ENCODE measurements around the gene EPHA2. TPM values are rescaled to one million over a fixed set of nuclear protein-coding genes. Genes with fewer than 3 reads are reported as not detected.
A peak's percentile ranks its signal among the peaks of the same experiment; 100 is the strongest.

Gene EPHA2
- polyA plus RNA-seq, 6 donors from 2014 or later: not detected

GRCh38 chr1:16191916-16192546 lies 36.2 kb upstream of the EPHA2 start:
- ATAC-seq (ENCODE audit: low read depth in 2 of 2) (no peak), DNase-seq (no peak)
- peaks cover 0 to 3% (median 0%) of the 10 kb centered on the region in 3 donors for H3K4me1 Mint-ChIP-seq
- no peak overlapping the region for H3K4me3 Mint-ChIP-seq
- no peaks in the 10 kb centered on the region for H3K36me3 Mint-ChIP-seq
- peaks cover 17 to 33% (median 19%) of the 10 kb centered on the region in 3 donors for H3K27me3 Mint-ChIP-seq
- H3K27ac Mint-ChIP-seq: no peak overlapping the region
- H3K9me3 Mint-ChIP-seq: no peaks in the 10 kb centered on the region

GRCh38 chr1:16191309-16191708 lies 35.4 kb upstream of the EPHA2 start:
- Mint-ChIP-seq H3K27ac (no peak overlapping the region), H3K4me3 (no peak overlapping the region), H3K36me3 (no peaks in the 10 kb centered on the region), H3K9me3 (no peaks in the 10 kb centered on the region), H3K27me3 (peaks cover 17 to 33% (median 19%) of the 10 kb centered on the region in 3 donors), H3K4me1 (peaks cover 0 to 3% (median 0%) of the 10 kb centered on the region in 3 donors)
- no peak for DNase-seq
- no peak for ATAC-seq (ENCODE audit: low read depth in 2 of 2)

- Mint-ChIP-seq H3K4me1 (peaks cover 0 to 3% (median 0%) of the 10 kb centered on the region in 3 donors), H3K36me3 (no peaks in the 10 kb centered on the region), H3K4me3 (no peak overlapping the region), H3K9me3 (no peaks in the 10 kb centered on the region), H3K27ac (no peak overlapping the region), H3K27me3 (peaks cover 17 to 33% (median 19%) of the 10 kb centered on the region in 3 donors)
- ATAC-seq (ENCODE audit: low read depth in 2 of 2) (no peak), DNase-seq (no peak)
These were observed 34.2 kb upstream of the EPHA2 start for GRCh38 chr1:16189921-16190621.

GRCh38 chr1:16189003-16189402 lies 33.1 kb upstream of the EPHA2 start:
- Mint-ChIP-seq H3K4me1 (peaks cover 0 to 3% (median 0%) of the 10 kb centered on the region in 3 donors), H3K27ac (peak overlapping the region in 1 of 6 donors; percentile 9), H3K27me3 (peaks cover 17 to 33% (median 19%) of the 10 kb centered on the region in 3 donors), H3K4me3 (no peak overlapping the region), H3K36me3 (no peaks in the 10 kb centered on the region), H3K9me3 (no peaks in the 10 kb centered on the region)
- DNase-seq: no peak
- no peak for ATAC-seq (ENCODE audit: low read depth in 2 of 2)

GRCh38 chr1:16187748-16188401 lies 32.0 kb upstream of the EPHA2 start:
- H3K27ac Mint-ChIP-seq: no peak overlapping the region

GRCh38 chr1:16186655-16187235 lies 30.9 kb upstream of the EPHA2 start:
- Mint-ChIP-seq H3K27ac (no peak overlapping the region), H3K36me3 (no peaks in the 10 kb centered on the region), H3K4me1 (peaks cover 0 to 3% (median 0%) of the 10 kb centered on the region in 3 donors), H3K9me3 (no peaks in the 10 kb centered on the region), H3K4me3 (no peak overlapping the region), H3K27me3 (peaks cover 17 to 36% (median 22%) of the 10 kb centered on the region in 3 donors)
- ATAC-seq (ENCODE audit: low read depth in 2 of 2) (no peak), DNase-seq (no peak)

More at GRCh38 chr1:16187748-16188401, 32.0 kb upstream of the EPHA2 start:
- Mint-ChIP-seq H3K4me3 (no peak overlapping the region), H3K36me3 (no peaks in the 10 kb centered on the region), H3K27me3 (peaks cover 17 to 33% (median 19%) of the 10 kb centered on the region in 3 donors), H3K9me3 (no peaks in the 10 kb centered on the region), H3K4me1 (peaks cover 0 to 3% (median 0%) of the 10 kb centered on the region in 3 donors)
- ATAC-seq (ENCODE audit: low read depth in 2 of 2) (peak; percentile 83 to 93), DNase-seq (peak; percentile 71)

- Mint-ChIP-seq H3K4me3 (no peak overlapping the region), H3K4me1 (peaks cover 0 to 3% (median 0%) of the 10 kb centered on the region in 3 donors), H3K27me3 (peaks cover 11 to 24% (median 17%) of the 10 kb centered on the region in 3 donors), H3K36me3 (no peaks in the 10 kb centered on the region), H3K9me3 (no peaks in the 10 kb centered on the region), H3K27ac (no peak overlapping the region)
- no peak for ATAC-seq (ENCODE audit: low read depth in 2 of 2)
- DNase-seq: no peak
These were observed 28.9 kb upstream of the EPHA2 start for GRCh38 chr1:16184557-16185303.

- ATAC-seq (ENCODE audit: low read depth in 2 of 2): no peak
- Mint-ChIP-seq H3K27me3 (peaks cover 11 to 23% (median 16%) of the 10 kb centered on the region in 3 donors), H3K4me3 (no peak overlapping the region), H3K9me3 (no peaks in the 10 kb centered on the region), H3K36me3 (no peaks in the 10 kb centered on the region), H3K4me1 (peaks cover 0 to 3% (median 0%) of the 10 kb centered on the region in 3 donors), H3K27ac (no peak overlapping the region)
- DNase-seq: no peak
These were observed 28.1 kb upstream of the EPHA2 start for GRCh38 chr1:16183765-16184556.

GRCh38 chr1:16183179-16183578 lies 27.3 kb upstream of the EPHA2 start:
- no peaks in the 10 kb centered on the region for H3K9me3 Mint-ChIP-seq
- no peaks in the 10 kb centered on the region for H3K36me3 Mint-ChIP-seq
- no peak for DNase-seq
- peak overlapping the region in 1 of 6 donors; percentile 49 for H3K27ac Mint-ChIP-seq
- peaks cover 0 to 3% (median 0%) of the 10 kb centered on the region in 3 donors for H3K4me1 Mint-ChIP-seq
- peaks cover 5 to 23% (median 19%) of the 10 kb centered on the region in 3 donors for H3K27me3 Mint-ChIP-seq
- ATAC-seq (ENCODE audit: low read depth in 2 of 2): no peak
- no peak overlapping the region for H3K4me3 Mint-ChIP-seq

- ATAC-seq (ENCODE audit: low read depth in 2 of 2): no peak
- H3K27ac Mint-ChIP-seq: peak overlapping the region in 1 of 6 donors; percentile 44
- H3K4me3 Mint-ChIP-seq: no peak overlapping the region
- H3K27me3 Mint-ChIP-seq: peaks cover 7 to 27% (median 27%) of the 10 kb centered on the region in 3 donors
- no peak for DNase-seq
- no peaks in the 10 kb centered on the region for H3K4me1 Mint-ChIP-seq
- H3K36me3 Mint-ChIP-seq: no peaks in the 10 kb centered on the region
- H3K9me3 Mint-ChIP-seq: no peaks in the 10 kb centered on the region
These were observed 26.2 kb upstream of the EPHA2 start for GRCh38 chr1:16181887-16182719.

- no peak overlapping the region for H3K27ac Mint-ChIP-seq
- H3K4me1 Mint-ChIP-seq: no peaks in the 10 kb centered on the region
- peaks cover 17 to 41% (median 41%) of the 10 kb centered on the region in 3 donors for H3K27me3 Mint-ChIP-seq
- no peak for DNase-seq
- H3K9me3 Mint-ChIP-seq: no peaks in the 10 kb centered on the region
- no peaks in the 10 kb centered on the region for H3K36me3 Mint-ChIP-seq
- H3K4me3 Mint-ChIP-seq: no peak overlapping the region
- ATAC-seq (ENCODE audit: low read depth in 2 of 2): no peak
These were observed 24.5 kb upstream of the EPHA2 start for GRCh38 chr1:16180291-16180824.

Measured in naive B cell (primary cell).